Measurements from ENCODE around the gene SPNS2. TPM values are rescaled to one million over a fixed set of nuclear protein-coding genes. Genes with fewer than 3 reads are reported as not detected.

Gene SPNS2
- total RNA-seq, 1 experiment from 2014 or later: 1.6 TPM

DNA sequence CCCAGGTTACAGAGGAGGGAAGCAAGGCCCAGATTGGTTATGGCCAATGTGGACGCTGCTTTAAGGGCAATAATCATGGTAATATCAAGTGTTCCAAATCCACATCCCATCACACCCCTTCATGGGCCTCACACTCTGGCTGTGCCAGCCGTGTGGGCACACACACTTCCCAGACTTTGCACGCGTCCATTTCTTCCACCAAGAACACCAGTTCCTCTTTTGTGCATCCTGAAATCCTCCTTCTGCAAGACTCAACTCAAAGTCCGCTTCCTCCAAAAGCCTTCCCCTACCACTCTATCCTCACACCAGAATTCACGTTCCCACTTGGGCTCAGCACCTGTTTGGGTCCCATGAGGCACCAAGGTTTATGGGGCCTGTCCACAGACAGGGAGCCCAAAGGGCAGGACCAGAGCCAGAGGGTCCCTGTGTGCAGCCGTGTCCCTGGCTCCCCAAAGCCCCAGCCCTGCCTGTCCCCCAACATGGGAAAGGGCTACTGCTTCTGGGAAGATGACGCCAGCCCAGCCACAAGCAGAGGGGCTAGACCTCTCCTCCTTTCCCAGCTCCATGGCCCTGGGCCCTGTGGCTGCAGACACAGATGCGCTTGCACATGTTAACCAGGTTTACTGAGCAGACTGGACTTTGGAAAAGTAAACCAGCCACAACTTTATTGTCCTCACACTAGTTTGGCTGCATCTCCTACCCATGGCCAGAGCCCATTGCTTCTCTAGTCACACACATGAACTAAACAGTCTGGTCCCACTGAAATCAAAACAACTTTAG lies 44.7 kb upstream of the SPNS2 start:
- Histone ChIP-seq H4K20me1 (ENCODE audit: insufficient read depth) (no peaks in the 10 kb centered on the region), H3K9ac (ENCODE audit: low read length) (no peak overlapping the region), H2AFZ (ENCODE audit: low read depth, low read length, poor library complexity, severe bottlenecking) (no peak overlapping the region), H3K4me2 (ENCODE audit: low read length) (no peak overlapping the region), H3K4me3 (replicated peaks in 1 of 2; ENCODE audit: low read depth in 1 of 2, low read length in 2 of 2) (no peak overlapping the region), H3K27me3 (ENCODE audit: insufficient read depth, low read length) (no peaks in the 10 kb centered on the region), H3K9me3 (ENCODE audit: control insufficient read depth in 1 of 2, insufficient read depth in 1 of 2, low read depth in 1 of 2, low read length in 2 of 2) (no peaks in the 10 kb centered on the region), H3K4me1 (ENCODE audit: control insufficient read depth in 1 of 2, insufficient read depth in 2 of 2, low read length in 2 of 2) (no peaks in the 10 kb centered on the region), H3K27ac (ENCODE audit: low read depth, low read length) (no peak overlapping the region), H3K36me3 (ENCODE audit: control insufficient read depth in 1 of 2, insufficient read depth in 2 of 2, low read length in 2 of 2) (no peaks in the 10 kb centered on the region), H3K79me2 (ENCODE audit: insufficient read depth, low read length) (no peaks in the 10 kb centered on the region), H3K9me2 (ENCODE audit: insufficient read depth) (no peaks in the 10 kb centered on the region)
- TF ChIP-seq YY1 (IDR thresholded peaks at IDR 0.05; ENCODE audit: extremely low read depth, insufficient replicate concordance, low read depth, low read length) (no peak), RAD21 (IDR thresholded peaks at IDR 0.05; ENCODE audit: low read depth) (no peak), EGR1 (IDR thresholded peaks at IDR 0.05; ENCODE audit: low read depth) (no peak), FOSL1 (IDR thresholded peaks at IDR 0.05; ENCODE audit: low read depth) (no peak), EZH2phosphoT487 (IDR thresholded peaks at IDR 0.05; ENCODE audit: borderline replicate concordance) (no peak), TCF7L2 (IDR thresholded peaks at IDR 0.05; ENCODE audit: borderline replicate concordance, extremely low read depth, insufficient read depth, insufficient read length) (no peak), CBX3 (IDR thresholded peaks at IDR 0.05; ENCODE audit: low read depth) (no peak), CEBPB (IDR thresholded peaks at IDR 0.05; ENCODE audit: low read depth) (no peak), ZNF274 (IDR thresholded peaks at IDR 0.05; ENCODE audit: low read depth, low read length) (no peak), POLR2AphosphoS5 (IDR thresholded peaks at IDR 0.05; ENCODE audit: low read depth, low read length) (no peak), SP1 (IDR thresholded peaks at IDR 0.05; ENCODE audit: low read depth) (no peak)
- TF ChIP-seq, protein P1, sequence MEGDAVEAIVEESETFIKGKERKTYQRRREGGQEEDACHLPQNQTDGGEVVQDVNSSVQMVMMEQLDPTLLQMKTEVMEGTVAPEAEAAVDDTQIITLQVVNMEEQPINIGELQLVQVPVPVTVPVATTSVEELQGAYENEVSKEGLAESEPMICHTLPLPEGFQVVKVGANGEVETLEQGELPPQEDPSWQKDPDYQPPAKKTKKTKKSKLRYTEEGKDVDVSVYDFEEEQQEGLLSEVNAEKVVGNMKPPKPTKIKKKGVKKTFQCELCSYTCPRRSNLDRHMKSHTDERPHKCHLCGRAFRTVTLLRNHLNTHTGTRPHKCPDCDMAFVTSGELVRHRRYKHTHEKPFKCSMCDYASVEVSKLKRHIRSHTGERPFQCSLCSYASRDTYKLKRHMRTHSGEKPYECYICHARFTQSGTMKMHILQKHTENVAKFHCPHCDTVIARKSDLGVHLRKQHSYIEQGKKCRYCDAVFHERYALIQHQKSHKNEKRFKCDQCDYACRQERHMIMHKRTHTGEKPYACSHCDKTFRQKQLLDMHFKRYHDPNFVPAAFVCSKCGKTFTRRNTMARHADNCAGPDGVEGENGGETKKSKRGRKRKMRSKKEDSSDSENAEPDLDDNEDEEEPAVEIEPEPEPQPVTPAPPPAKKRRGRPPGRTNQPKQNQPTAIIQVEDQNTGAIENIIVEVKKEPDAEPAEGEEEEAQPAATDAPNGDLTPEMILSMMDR (IDR thresholded peaks at IDR 0.05 in 2 of 3, conservative IDR thresholded peaks at IDR 0.05 in 1 of 3; ENCODE audit: borderline replicate concordance in 1 of 3, insufficient read depth in 1 of 3, low read depth in 2 of 3, low read length in 2 of 3): no peak
- TF ChIP-seq, protein P2, sequence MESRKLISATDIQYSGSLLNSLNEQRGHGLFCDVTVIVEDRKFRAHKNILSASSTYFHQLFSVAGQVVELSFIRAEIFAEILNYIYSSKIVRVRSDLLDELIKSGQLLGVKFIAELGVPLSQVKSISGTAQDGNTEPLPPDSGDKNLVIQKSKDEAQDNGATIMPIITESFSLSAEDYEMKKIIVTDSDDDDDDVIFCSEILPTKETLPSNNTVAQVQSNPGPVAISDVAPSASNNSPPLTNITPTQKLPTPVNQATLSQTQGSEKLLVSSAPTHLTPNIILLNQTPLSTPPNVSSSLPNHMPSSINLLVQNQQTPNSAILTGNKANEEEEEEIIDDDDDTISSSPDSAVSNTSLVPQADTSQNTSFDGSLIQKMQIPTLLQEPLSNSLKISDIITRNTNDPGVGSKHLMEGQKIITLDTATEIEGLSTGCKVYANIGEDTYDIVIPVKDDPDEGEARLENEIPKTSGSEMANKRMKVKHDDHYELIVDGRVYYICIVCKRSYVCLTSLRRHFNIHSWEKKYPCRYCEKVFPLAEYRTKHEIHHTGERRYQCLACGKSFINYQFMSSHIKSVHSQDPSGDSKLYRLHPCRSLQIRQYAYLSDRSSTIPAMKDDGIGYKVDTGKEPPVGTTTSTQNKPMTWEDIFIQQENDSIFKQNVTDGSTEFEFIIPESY (IDR thresholded peaks at IDR 0.05; ENCODE audit: extremely low read depth, insufficient replicate concordance, low read length): no peak
- TF ChIP-seq, protein P3, sequence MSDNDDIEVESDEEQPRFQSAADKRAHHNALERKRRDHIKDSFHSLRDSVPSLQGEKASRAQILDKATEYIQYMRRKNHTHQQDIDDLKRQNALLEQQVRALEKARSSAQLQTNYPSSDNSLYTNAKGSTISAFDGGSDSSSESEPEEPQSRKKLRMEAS (IDR thresholded peaks at IDR 0.05): no peak
- POLR2A ChIA-PET: no interaction called here
- CTCF ChIA-PET: no interaction called here
- intact Hi-C loops (cut with micrococcal nuclease): no loop called here
- BruUV-seq (replicated peaks): no TSS peak
- DNase-seq (ENCODE audit: low read depth, low spot score) (no peak), ATAC-seq (no peak)
- RAD21 ChIA-PET (ENCODE audit: low non-redundant PET in 1 of 2, low total read pairs in 2 of 2, uncharacterized antibody in 2 of 2, unreplicated experiment in 2 of 2): no interaction called here

Measured in HCT116 (cell line).